Smooth muscle cell (in vitro differentiated cells): ENCODE results near the gene ESR1. TPM values are rescaled to one million over a fixed set of nuclear protein-coding genes. Genes with fewer than 3 reads are reported as not detected.

Experiments used
- DNase-seq: peaks from one replicate; lab custom pipeline; 2025; ENCODE audit not compliant: unreplicated experiment; lab: John Stamatoyannopoulos, UW
- H2AFZ ChIP-seq: fragments of 200-600 bp; sonication (generic); 2 replicates; pipeline ENCODE4 v1.6.0; 2016; ENCODE audit warnings: antibody characterized with exemption, low read depth, mild to moderate bottlenecking
- H3F3A ChIP-seq: fragments of 200-600 bp; sonication (generic); 2 replicates; pipeline ENCODE4 v1.6.0; 2017; ENCODE audit warnings: antibody characterized with exemption, low read depth
- H3K27ac ChIP-seq: fragments of 200-600 bp; sonication (generic); 2 replicates; pipeline ENCODE4 v1.5.1; 2016; ENCODE audit warnings: low read depth, mild to moderate bottlenecking
- H3K27me3 ChIP-seq: fragments of 200-600 bp; sonication (generic); 2 replicates; pipeline ENCODE4 v1.6.1; 2016; ENCODE audit warnings: low read depth, mild to moderate bottlenecking
- H3K36me3 ChIP-seq: fragments of 200-600 bp; sonication (generic); 2 replicates; pipeline ENCODE4 v1.5.1; 2016; ENCODE audit warnings: low read depth
- H3K4me1 ChIP-seq: fragments of 200-600 bp; sonication (generic); 2 replicates; pipeline ENCODE4 v1.5.1; 2016; ENCODE audit warnings: low read depth
- H3K4me2 ChIP-seq: fragments of 200-600 bp; sonication (generic); 2 replicates; pipeline ENCODE4 v1.6.0; 2016; ENCODE audit warnings: mild to moderate bottlenecking
- H3K4me3 ChIP-seq: fragments of 200-600 bp; sonication (generic); 2 replicates; pipeline ENCODE4 v1.5.1; 2016; ENCODE audit warnings: mild to moderate bottlenecking
- H3K79me2 ChIP-seq: fragments of 200-600 bp; sonication (generic); 2 replicates; pipeline ENCODE4 v1.6.0; 2016; ENCODE audit warnings: low read depth, mild to moderate bottlenecking
- H3K9ac ChIP-seq: fragments of 200-600 bp; sonication (generic); 2 replicates; pipeline ENCODE4 v1.6.0; 2016; ENCODE audit warnings: low read depth
- H3K9me3 ChIP-seq: fragments of 200-600 bp; sonication (generic); replicated peaks from 2 replicates; pipeline ENCODE4 v1.5.1; 2016; ENCODE audit warnings: low read depth
- H4K20me1 ChIP-seq: fragments of 200-600 bp; sonication (generic); 2 replicates; pipeline ENCODE4 v1.6.0; 2016; ENCODE audit warnings: low read depth
- WGBS: methylation state at CpG from one replicate; pipeline ENCODE4 v1.1.7; 2016; ENCODE audit warnings: low lambda C conversion rate; 5-methylcytosine and 5-hydroxymethylcytosine counted together
- polyA plus RNA-seq: library from polyadenylated mRNA; unstranded; fragments of >200 nt; fragmentation: Nextera tagmentation; extraction: Ambion mirVana; gene quantifications from 2 replicates; pipeline ENCODE4 v1.2.1, GENCODE V29; 2016
- total RNA-seq: library from RNA; depleted of rRNA; stranded (reverse); fragments of >200 nt; gene quantifications from 2 replicates; pipeline ENCODE4 v1.2.3, GENCODE V29; 2014
- TF ChIP-seq, protein P1 (sequence below): fragments of 200-600 bp; sonication (generic); IDR thresholded peaks from 2 replicates; pipeline ENCODE4 v1.5.1; 2017; ENCODE audit warnings: borderline replicate concordance, mild to moderate bottlenecking, antibody characterized with exemption; ENCODE audit not compliant: insufficient read depth, poor library complexity, severe bottlenecking

ESR1 gene
- total and polyA plus RNA-seq, 2 experiments from 2014 or later = 0.16 TPM; not detected in 1

DNA sequence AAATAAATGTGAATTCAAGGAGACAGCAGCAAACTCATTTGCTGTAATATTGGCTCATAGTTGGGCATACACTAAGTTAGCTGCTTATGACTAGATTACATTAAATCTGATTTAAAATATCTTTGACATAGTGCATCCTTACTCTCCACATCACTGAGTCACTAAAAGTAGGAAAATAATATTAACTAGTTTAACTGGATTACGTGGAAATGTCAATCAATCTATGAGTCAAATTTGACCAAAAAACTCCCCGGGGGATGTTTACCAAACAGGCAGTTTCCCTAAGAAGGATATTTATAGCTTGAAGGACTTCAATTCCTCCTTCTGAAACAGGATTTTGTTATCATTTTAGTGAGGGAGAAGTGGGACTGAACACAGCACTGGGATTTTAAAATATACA, 366.5 kb downstream of the ESR1 start:
- Histone ChIP-seq H3K4me1 (no peaks in the 10 kb centered on the region), H3K9me3 (no peaks in the 10 kb centered on the region), H3K79me2 (no peaks in the 10 kb centered on the region), H3K36me3 (no peaks in the 10 kb centered on the region), H4K20me1 (no peaks in the 10 kb centered on the region), H3K27me3 (no peaks in the 10 kb centered on the region), H3K27ac (no peak overlapping the region), H3K4me2 (no peak overlapping the region), H3K4me3 (no peak overlapping the region), H3K9ac (no peak overlapping the region), H3F3A (no peaks in the 10 kb centered on the region), H2AFZ (no peak overlapping the region)
- TF ChIP-seq, protein P1, sequence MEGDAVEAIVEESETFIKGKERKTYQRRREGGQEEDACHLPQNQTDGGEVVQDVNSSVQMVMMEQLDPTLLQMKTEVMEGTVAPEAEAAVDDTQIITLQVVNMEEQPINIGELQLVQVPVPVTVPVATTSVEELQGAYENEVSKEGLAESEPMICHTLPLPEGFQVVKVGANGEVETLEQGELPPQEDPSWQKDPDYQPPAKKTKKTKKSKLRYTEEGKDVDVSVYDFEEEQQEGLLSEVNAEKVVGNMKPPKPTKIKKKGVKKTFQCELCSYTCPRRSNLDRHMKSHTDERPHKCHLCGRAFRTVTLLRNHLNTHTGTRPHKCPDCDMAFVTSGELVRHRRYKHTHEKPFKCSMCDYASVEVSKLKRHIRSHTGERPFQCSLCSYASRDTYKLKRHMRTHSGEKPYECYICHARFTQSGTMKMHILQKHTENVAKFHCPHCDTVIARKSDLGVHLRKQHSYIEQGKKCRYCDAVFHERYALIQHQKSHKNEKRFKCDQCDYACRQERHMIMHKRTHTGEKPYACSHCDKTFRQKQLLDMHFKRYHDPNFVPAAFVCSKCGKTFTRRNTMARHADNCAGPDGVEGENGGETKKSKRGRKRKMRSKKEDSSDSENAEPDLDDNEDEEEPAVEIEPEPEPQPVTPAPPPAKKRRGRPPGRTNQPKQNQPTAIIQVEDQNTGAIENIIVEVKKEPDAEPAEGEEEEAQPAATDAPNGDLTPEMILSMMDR = no peak
- 90% methylated on average over 2 of the region's 2 CpGs for WGBS
- no peak for DNase-seq

DNA sequence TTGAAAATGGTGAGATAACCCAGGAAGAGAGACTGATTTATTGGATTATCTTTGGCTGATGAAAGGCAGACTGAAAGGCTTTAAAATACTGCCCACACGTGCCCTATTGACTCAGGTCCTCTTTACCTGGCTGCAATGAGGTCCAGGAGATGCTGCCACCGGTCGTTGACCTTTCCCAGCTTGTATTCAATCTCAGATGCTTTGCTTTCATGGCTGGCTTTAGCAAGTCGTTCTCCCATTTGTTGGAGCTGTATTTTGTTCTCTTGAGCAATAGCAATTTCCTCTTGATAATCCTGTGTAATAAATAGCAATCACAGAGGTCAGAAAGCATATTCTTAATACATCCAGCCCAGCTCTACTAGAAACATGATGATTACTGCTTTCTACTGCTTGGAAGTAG, 368.8 kb downstream of the ESR1 start:
- Histone ChIP-seq H2AFZ (no peak overlapping the region), H3K9ac (no peak overlapping the region), H3K27me3 (no peaks in the 10 kb centered on the region), H3K9me3 (no peaks in the 10 kb centered on the region), H4K20me1 (no peaks in the 10 kb centered on the region), H3K79me2 (no peaks in the 10 kb centered on the region), H3K4me2 (no peak overlapping the region), H3K4me1 (no peaks in the 10 kb centered on the region), H3K36me3 (no peaks in the 10 kb centered on the region), H3K4me3 (no peak overlapping the region), H3K27ac (no peak overlapping the region), H3F3A (no peaks in the 10 kb centered on the region)
- DNase-seq = no peak
- whole genome bisulfite sequencing = 75% methylated on average over 4 of the region's 4 CpGs
- TF ChIP-seq, protein P1 = no peak
